Measurements from ENCODE around the gene SPATA17.

- TF ChIP-seq CTCF (conservative IDR thresholded peaks at IDR 0.05) (no peak), ZFX (IDR thresholded peaks at IDR 0.05) (no peak)
Measured at GRCh38 chr1:217861658-217862057, 230.5 kb downstream of the SPATA17 start.
